SK-N-SH (cell line): ENCODE results near the gene DMD. TPM values are rescaled to one million over a fixed set of nuclear protein-coding genes. Genes with fewer than 3 reads are reported as not detected.

Experiments
- CTCF ChIA-PET: fragments of 300-600, 350-600 bp; formaldehyde crosslinking; extraction: SDS; loops from one replicate; lab custom pipeline; 2021; lab: Yijun Ruan, JAX
- POLR2A ChIA-PET: fragments of 350-600 bp; sonication (Branson Sonifier 250); formaldehyde crosslinking; extraction: SDS; loops from one replicate; lab custom pipeline; 2020; ENCODE audit warnings: antibody characterized with exemption, inconsistent platforms; lab: Yijun Ruan, JAX
- DNase-seq: peaks from one replicate; pipeline ENCODE4 v3.0.0; 2012
- H2AFZ ChIP-seq: fragments of 200-600 bp; sonication (generic); 2 replicates; pipeline ENCODE4 v1.8.1; 2016; ENCODE audit warnings: antibody characterized with exemption, mild to moderate bottlenecking, low read depth
- H3F3A ChIP-seq: fragments of 200-600 bp; sonication (generic); replicated peaks from 2 replicates; pipeline ENCODE3; 2016; ENCODE audit warnings: antibody characterized with exemption, mild to moderate bottlenecking; ENCODE audit not compliant: insufficient read depth
- H3K27ac ChIP-seq, 2 experiments: fragments of 200-500 bp in 1 of 2; fragments of 200-600 bp in 1 of 2; sonication (Bioruptor generic) in 1 of 2; sonication (generic), shearing (Covaris generic) in 1 of 2; 2 replicates each; pipeline versions ENCODE4 v1.5.1 to v1.6.1; 2014 to 2016; ENCODE audit warnings: low read depth in 2 of 2, inconsistent platforms in 1 of 2, low read length in 1 of 2, mild to moderate bottlenecking in 1 of 2, mixed read lengths in 1 of 2
- H3K27me3 ChIP-seq: fragments of 200-600 bp; sonication (generic), shearing (Covaris generic); 2 replicates; pipeline ENCODE4 v1.6.1; 2016; ENCODE audit warnings: mixed run types; ENCODE audit not compliant: insufficient read depth
- H3K36me3 ChIP-seq, 2 experiments: fragments of 200-500 bp in 1 of 2; fragments of 200-600 bp in 1 of 2; sonication (Bioruptor generic) in 1 of 2; sonication (generic) in 1 of 2; replicated peaks in 1 of 2; 2 replicates each; pipeline versions ENCODE3 to v1.5.1; 2014 to 2016; ENCODE audit warnings: low read length in 1 of 2, mild to moderate bottlenecking in 1 of 2; ENCODE audit not compliant: insufficient read depth in 2 of 2, control insufficient read depth in 1 of 2
- H3K4me1 ChIP-seq, 2 experiments: fragments of 200-500 bp in 1 of 2; fragments of 200-600 bp in 1 of 2; sonication (Bioruptor generic) in 1 of 2; sonication (generic), shearing (Covaris generic) in 1 of 2; 2 replicates each; pipeline versions ENCODE4 v1.5.1 to v1.6.1; 2014 to 2016; ENCODE audit warnings: low read depth in 1 of 2, low read length in 1 of 2, mixed run types in 1 of 2; ENCODE audit not compliant: insufficient read depth in 2 of 2, control insufficient read depth in 1 of 2
- H3K4me2 ChIP-seq: fragments of 200-600 bp; sonication (generic), shearing (Covaris generic); 2 replicates; pipeline ENCODE4 v1.6.1; 2017; ENCODE audit warnings: mixed run types
- H3K4me3 ChIP-seq, 2 experiments: fragments of 200-500 bp in 1 of 2; fragments of 200-600 bp in 1 of 2; sonication (Bioruptor generic) in 1 of 2; sonication (generic), shearing (Covaris generic) in 1 of 2; 2 replicates each; pipeline versions ENCODE4 v1.5.1 to v1.8.1; 2014 to 2016; ENCODE audit warnings: low read depth in 2 of 2, inconsistent platforms in 1 of 2, low read length in 1 of 2, mild to moderate bottlenecking in 1 of 2, mixed read lengths in 1 of 2, moderate library complexity in 1 of 2
- H3K79me2 ChIP-seq: fragments of 200-600 bp; sonication (generic); 2 replicates; pipeline ENCODE4 v1.8.1; 2017; ENCODE audit warnings: mild to moderate bottlenecking; ENCODE audit not compliant: insufficient read depth
- H3K9ac ChIP-seq: fragments of 200-600 bp; sonication (generic); 2 replicates; pipeline ENCODE4 v1.6.1; 2017; ENCODE audit warnings: mixed run types
- H3K9me2 ChIP-seq: fragments of 200-600 bp; sonication (generic); 2 replicates; pipeline ENCODE4 v1.6.1; 2017; ENCODE audit warnings: mixed run types
- H3K9me3 ChIP-seq: fragments of 200-600 bp; sonication (generic); 2 replicates; pipeline ENCODE4 v1.6.1; 2017; ENCODE audit warnings: mixed run types, mild to moderate bottlenecking, moderate library complexity
- H4K20me1 ChIP-seq: fragments of 200-600 bp; sonication (generic); 2 replicates; pipeline ENCODE4 v1.6.1; 2017; ENCODE audit warnings: mild to moderate bottlenecking, mixed run types; ENCODE audit not compliant: insufficient read depth
- CHD2 ChIP-seq: fragments of 150-350 bp; IDR thresholded peaks from 2 replicates; pipeline ENCODE4 v1.6.1; 2018; ENCODE audit warnings: low read length; ENCODE audit not compliant: partially characterized antibody
- EP300 ChIP-seq, 2 experiments: IDR thresholded peaks; 2 replicates each; pipeline versions ENCODE4 v1.4.0 to v1.6.1; 2012; ENCODE audit warnings: borderline replicate concordance in 1 of 2, low read depth in 1 of 2, low read length in 1 of 2
- EZH2phosphoT487 ChIP-seq: fragments of 200-600 bp; sonication (generic); IDR thresholded peaks from 2 replicates; pipeline ENCODE4 v1.6.1; 2017; ENCODE audit warnings: low read depth, mixed run types, mild to moderate bottlenecking, antibody characterized with exemption, moderate library complexity, borderline replicate concordance
- FOSL2 ChIP-seq: IDR thresholded peaks from 2 replicates; pipeline ENCODE4 v1.4.0; 2012; ENCODE audit warnings: low read depth, mild to moderate bottlenecking, moderate library complexity, borderline replicate concordance
- FOXM1 ChIP-seq: IDR thresholded peaks from 2 replicates; pipeline ENCODE4 v1.4.0; 2012; ENCODE audit warnings: low read depth, mild to moderate bottlenecking
- GATA2 ChIP-seq: sonication (generic); formaldehyde crosslinking; IDR thresholded peaks from 2 replicates; pipeline ENCODE4 v1.5.0; 2020; ENCODE audit warnings: mild to moderate bottlenecking, missing genetic modification reagents
- IRF3 ChIP-seq: fragments of 150-350 bp; IDR thresholded peaks from 2 replicates; pipeline ENCODE4 v1.6.1; 2016; ENCODE audit warnings: mild to moderate bottlenecking, low read depth, low read length
- MAX ChIP-seq: IDR thresholded peaks from 2 replicates; pipeline ENCODE4 v1.4.0; 2012; ENCODE audit warnings: low read depth
- MXI1 ChIP-seq: IDR thresholded peaks from 2 replicates; pipeline ENCODE4 v1.6.1; 2012; ENCODE audit warnings: mild to moderate bottlenecking, low read depth, low read length, improper control_type of control experiment
- PBX3 ChIP-seq: IDR thresholded peaks from 2 replicates; pipeline ENCODE4; 2012
- RAD21 ChIP-seq: IDR thresholded peaks from 2 replicates; pipeline ENCODE4 v1.6.1; 2012; ENCODE audit warnings: mild to moderate bottlenecking, low read length
- RCOR1 ChIP-seq: fragments of 150-350 bp; IDR thresholded peaks from 2 replicates; pipeline ENCODE4 v1.6.1; 2017; ENCODE audit warnings: antibody characterized with exemption, low read length
- RFX5 ChIP-seq: IDR thresholded peaks from 2 replicates; pipeline ENCODE4 v1.6.1; 2012; ENCODE audit warnings: mild to moderate bottlenecking, improper control_type of control experiment, low read length
- SIN3A ChIP-seq: IDR thresholded peaks from 2 replicates; pipeline ENCODE4 v1.6.1; 2012; ENCODE audit warnings: low read depth, mild to moderate bottlenecking, low read length, moderate library complexity, borderline replicate concordance
- TCF12 ChIP-seq: IDR thresholded peaks from 2 replicates; pipeline ENCODE4 v1.4.0; 2012
- TEAD4 ChIP-seq: IDR thresholded peaks from 2 replicates; pipeline ENCODE4 v1.4.0; 2012; ENCODE audit warnings: mild to moderate bottlenecking, borderline replicate concordance; ENCODE audit not compliant: insufficient read depth
- USF1 ChIP-seq: IDR thresholded peaks from 2 replicates; pipeline ENCODE4 v1.4.0; 2012; ENCODE audit warnings: low read depth, borderline replicate concordance
- YY1 ChIP-seq: IDR thresholded peaks from 2 replicates; pipeline ENCODE4 v1.4.0; 2012; ENCODE audit warnings: low read depth, mild to moderate bottlenecking
- ZBTB33 ChIP-seq: IDR thresholded peaks from 2 replicates; pipeline ENCODE4 v1.4.0; 2012; ENCODE audit warnings: low read depth, borderline replicate concordance
- WGBS: methylation state at CpG from one replicate; pipeline ENCODE4 v1.1.6; 2017; ENCODE audit warnings: low lambda C conversion rate; 5-methylcytosine and 5-hydroxymethylcytosine counted together
- polyA plus RNA-seq, 3 experiments: library from polyadenylated mRNA; depleted of rRNA; stranded (reverse); fragments of >200 nt; gene quantifications; 2 replicates each; pipeline ENCODE4 v1.2.3, GENCODE V29; 2012

DMD gene
- polyA plus RNA-seq, 1 of the 3 experiments (the other 2 are of a cell fraction) = 3.9 TPM

- peaks cover 2 to 8% of the 10 kb centered on the region in 2 experiments; a peak in 2 of 4 replicates for H3K4me1 ChIP-seq
- CTCF ChIA-PET = no interaction called here
- TF ChIP-seq RAD21 = no peak
- TF ChIP-seq MAX = no peak
- no peak for TF ChIP-seq FOSL2
- no peak for TF ChIP-seq YY1
- no peak for TF ChIP-seq EP300 (IDR thresholded peaks at IDR 0.05; ENCODE audit: borderline replicate concordance in 1 of 2, low read depth in 1 of 2, low read length in 1 of 2)
- no peak for TF ChIP-seq USF1
- TF ChIP-seq IRF3 = no peak
- TF ChIP-seq FOXM1 = no peak
- no peak for TF ChIP-seq EZH2phosphoT487
- no peak for TF ChIP-seq MXI1
- no peak for TF ChIP-seq TEAD4
- TF ChIP-seq ZBTB33 = no peak
- TF ChIP-seq RCOR1 = no peak
- no peak for TF ChIP-seq TCF12
- no peak for TF ChIP-seq GATA2 (CRISPR knock-in tag)
- no peak for TF ChIP-seq CHD2
- TF ChIP-seq PBX3 = no peak
- no peak for TF ChIP-seq SIN3A
- no peak for TF ChIP-seq RFX5
- H3K9ac ChIP-seq = no peak overlapping the region
- no peak overlapping the region; the same call in 1 of the 2 replicates for H2AFZ ChIP-seq
- H3K4me3 ChIP-seq = no peak overlapping the region
- H3K79me2 ChIP-seq = no peaks in the 10 kb centered on the region
- 45% methylated on average over 3 of the region's 3 CpGs for WGBS
- DNase-seq = no peak
- H3K9me2 ChIP-seq = no peaks in the 10 kb centered on the region
- H3K27ac ChIP-seq = no peak overlapping the region
- no peaks in the 10 kb centered on the region for H4K20me1 ChIP-seq
- no peaks in the 10 kb centered on the region for H3K27me3 ChIP-seq
- POLR2A ChIA-PET = no interaction called here
- H3K36me3 ChIP-seq = no peaks in the 10 kb centered on the region
- no peaks in the 10 kb centered on the region for H3K9me3 ChIP-seq
- H3F3A ChIP-seq = peaks cover 13% of the 10 kb centered on the region
- no peak overlapping the region for H3K4me2 ChIP-seq
Measured at GRCh38 chrX:31506360-31506759, 1705.0 kb downstream of the DMD start.
